T-cell (primary cell): ENCODE measurements around the gene TPPP3. TPM values are rescaled to one million over a fixed set of nuclear protein-coding genes. Genes with fewer than 3 reads are reported as not detected.

Source experiments
- ATAC-seq, 4 experiments: fragments of 200-7000 bp in 3 of 4; fragments of 150-1000 bp in 1 of 4; cut with Tn5 transposase; replicated peaks in 1 of 4; 1 replicate in 3 of 4; 2 replicates in 1 of 4; pipeline ENCODE4 v1.10.0; 2021; ENCODE audit warnings: moderate library complexity in 3 of 4, mild to moderate bottlenecking in 2 of 4, moderate number of reproducible peaks in 1 of 4
- CTCF ChIA-PET, 2 donors: fragments of 300-600 bp; sonication (Branson Sonifier 250); formaldehyde crosslinking; loops; one replicate each; lab custom pipeline; 2022; ENCODE audit warnings: antibody characterized with exemption in 2 of 2; lab: Charles Lee
- POLR2A ChIA-PET, 2 donors: fragments of 300-600 bp; sonication (Branson Sonifier 250); formaldehyde crosslinking; loops; one replicate each; lab custom pipeline; 2022; ENCODE audit warnings: antibody characterized with exemption in 2 of 2; lab: Charles Lee
- DNase-seq, 35 experiments: peaks; one replicate each; pipeline versions ENCODE4 v3.0.0 to v3.0.0-alpha.2; 2013 to 2023
- H3K27ac ChIP-seq: one replicate; pipeline ENCODE4 v1.5.1; 2013; ENCODE audit warnings: low read length
- H3K27me3 ChIP-seq, 2 experiments: replicated peaks in 1 of 2; 1 replicate in 1 of 2; 2 replicates in 1 of 2; pipeline versions ENCODE4 v1.6.1 to v1.7.0; 2013; ENCODE audit warnings: low read length in 1 of 2, mixed read lengths in 1 of 2; ENCODE audit not compliant: control insufficient read depth in 2 of 2, insufficient read depth in 2 of 2; ENCODE audit errors: extremely low read depth in 1 of 2
- H3K36me3 ChIP-seq, 2 donors: 1 replicate in 1 of 2; 2 replicates in 1 of 2; pipeline versions ENCODE4 v1.6.1 to v1.7.0; 2013; ENCODE audit warnings: low read length in 1 of 2; ENCODE audit not compliant: control insufficient read depth in 2 of 2, insufficient read depth in 1 of 2; ENCODE audit errors: extremely low read depth in 1 of 2
- H3K4me1 ChIP-seq, 2 experiments: 1 replicate in 1 of 2; 2 replicates in 1 of 2; pipeline versions ENCODE4 v1.6.1 to v1.7.0; 2013; ENCODE audit warnings: low read length in 2 of 2, mixed read lengths in 1 of 2; ENCODE audit not compliant: insufficient read depth in 2 of 2, control insufficient read depth in 1 of 2; ENCODE audit errors: extremely low read depth in 1 of 2
- H3K4me3 ChIP-seq, 2 donors: 1 replicate in 1 of 2; 2 replicates in 1 of 2; pipeline versions ENCODE4 v1.5.1 to v1.7.0; 2013; ENCODE audit warnings: mild to moderate bottlenecking in 2 of 2, low read length in 1 of 2, moderate library complexity in 1 of 2; ENCODE audit not compliant: control insufficient read depth in 1 of 2; ENCODE audit errors: extremely low read depth in 1 of 2
- H3K9me3 ChIP-seq: 2 replicates; pipeline ENCODE4 v1.7.0; 2013
- H3K27ac Mint-ChIP-seq, 2 donors: one replicate each; pipeline ENCODE4 v1.8.0; 2020 to 2021; ENCODE audit warnings: mild to moderate bottlenecking in 2 of 2, mixed read lengths in 2 of 2
- H3K27me3 Mint-ChIP-seq, 2 donors: one replicate each; pipeline ENCODE4 v1.8.0; 2021 to 2022; ENCODE audit warnings: mixed read lengths in 2 of 2
- H3K36me3 Mint-ChIP-seq: one replicate; pipeline ENCODE4 v1.8.0; 2021; ENCODE audit warnings: mixed read lengths
- H3K4me1 Mint-ChIP-seq, 3 donors: one replicate each; pipeline ENCODE4 v1.8.0; 2020 to 2022; ENCODE audit warnings: mixed read lengths in 3 of 3, mild to moderate bottlenecking in 1 of 3
- H3K4me3 Mint-ChIP-seq, 3 donors: one replicate each; pipeline ENCODE4 v1.8.0; 2020 to 2022; ENCODE audit warnings: mild to moderate bottlenecking in 3 of 3, mixed read lengths in 3 of 3, moderate library complexity in 3 of 3
- H3K9me3 Mint-ChIP-seq, 3 donors: one replicate each; pipeline ENCODE4 v1.8.0; 2020 to 2022; ENCODE audit warnings: mixed read lengths in 3 of 3
- WGBS: methylation state at CpG from one replicate; pipeline ENCODE4 v1.1.5; 2013; ENCODE audit warnings: missing lambda C conversion rate; ENCODE audit not compliant: insufficient coverage; 5-methylcytosine and 5-hydroxymethylcytosine counted together
- total RNA-seq, 35 experiments: library from RNA in 6 of 35; stranded (reverse) in 6 of 35; fragments of 120-200 nt in 1 of 35; gene quantifications; one replicate each; pipeline versions ENCODE4 v1.2.1 to v1.2.4 and lab custom pipeline; 2013 to 2026

Gene TPPP3
- total RNA-seq, 5 donors from 2014 or later (not counting 1 experiment from before 2014, with no cell fraction given) = 0.18 to 0.23 TPM; not detected in 3

- 87% methylated on average over 18 of the region's 18 CpGs for WGBS
- POLR2A ChIA-PET = no interaction called here
- H3K36me3 ChIP-seq = no peaks in the 10 kb centered on the region
- peaks cover 0 to 61% of the 10 kb centered on the region in 2 experiments for H3K27me3 ChIP-seq
- Mint-ChIP-seq H3K4me1 (peaks cover 7 to 8% (median 8%) of the 10 kb centered on the region in 3 donors), H3K27ac (no peak overlapping the region), H3K9me3 (no peaks in the 10 kb centered on the region), H3K4me3 (peak overlapping the region in 1 of 3 donors; percentile 32), H3K27me3 (peaks cover 27 to 43% of the 10 kb centered on the region in 2 donors), H3K36me3 (no peaks in the 10 kb centered on the region)
- no peak for ATAC-seq
- no peaks in the 10 kb centered on the region for H3K9me3 ChIP-seq
- peaks cover 0 to 22% of the 10 kb centered on the region in 2 experiments for H3K4me1 ChIP-seq
- H3K4me3 ChIP-seq = no peak overlapping the region
- DNase-seq = no peak
- CTCF ChIA-PET = interaction anchor here in 1 of 2 donors (0.6 kb wide), 1 partner anchor 124 kb away, joined by 6 read pairs; no protein-coding TSS in a partner anchor
- H3K27ac ChIP-seq = no peak overlapping the region
These were observed 818 bp downstream of the TPPP3 start for GRCh38 chr16:67392301-67393059.

GRCh38 chr16:67391424-67392300 lies 1.6 kb downstream of the TPPP3 start:
- Histone ChIP-seq H3K4me3 (no peak overlapping the region), H3K4me1 (peaks cover 0 to 22% of the 10 kb centered on the region in 2 experiments), H3K27ac (no peak overlapping the region), H3K36me3 (no peaks in the 10 kb centered on the region), H3K9me3 (no peaks in the 10 kb centered on the region), H3K27me3 (peaks cover 0 to 53% of the 10 kb centered on the region in 2 experiments)
- Mint-ChIP-seq H3K9me3 (no peaks in the 10 kb centered on the region), H3K36me3 (no peaks in the 10 kb centered on the region), H3K27me3 (peaks cover 22 to 38% of the 10 kb centered on the region in 2 donors), H3K4me1 (peaks cover 7 to 8% (median 8%) of the 10 kb centered on the region in 3 donors), H3K27ac (no peak overlapping the region), H3K4me3 (peak overlapping the region in 1 of 3 donors; percentile 32)
- 68% methylated on average over 12 of the region's 15 CpGs for WGBS
- ATAC-seq = no peak
- DNase-seq = no peak
- POLR2A ChIA-PET = no interaction called here
- CTCF ChIA-PET = interaction anchor here (0.6 kb wide), 2 partner anchors 89 to 123 kb away, joined by 4 to 6 read pairs; no protein-coding TSS in a partner anchor

- H3K4me3 ChIP-seq = no peak overlapping the region
- Mint-ChIP-seq H3K36me3 (no peaks in the 10 kb centered on the region), H3K4me3 (no peak overlapping the region), H3K9me3 (no peaks in the 10 kb centered on the region), H3K27ac (no peak overlapping the region), H3K27me3 (peaks cover 22 to 37% of the 10 kb centered on the region in 2 donors), H3K4me1 (peaks cover 7 to 8% (median 8%) of the 10 kb centered on the region in 3 donors)
- H3K4me1 ChIP-seq = peaks cover 0 to 22% of the 10 kb centered on the region in 2 experiments
- no peak overlapping the region for H3K27ac ChIP-seq
- CTCF ChIA-PET = interaction anchor here in 1 of 2 donors (0.6 kb wide), 1 partner anchor 89 kb away, joined by 4 read pairs; no protein-coding TSS in a partner anchor
- no peaks in the 10 kb centered on the region for H3K9me3 ChIP-seq
- POLR2A ChIA-PET = no interaction called here
- no peaks in the 10 kb centered on the region for H3K36me3 ChIP-seq
- DNase-seq (no peak), ATAC-seq (no peak)
- 96% methylated on average over 10 of the region's 11 CpGs for WGBS
- H3K27me3 ChIP-seq = peaks cover 0 to 45% of the 10 kb centered on the region in 2 experiments
These were observed 2.4 kb downstream of the TPPP3 start for GRCh38 chr16:67390816-67391423.

GRCh38 chr16:67389911-67390815 lies 3.1 kb downstream of the TPPP3 start:
- ChIA-PET POLR2A (no interaction called here), CTCF (no interaction called here)
- no peaks in the 10 kb centered on the region for H3K36me3 Mint-ChIP-seq
- no peak overlapping the region for H3K4me3 ChIP-seq
- no peaks in the 10 kb centered on the region for H3K9me3 Mint-ChIP-seq
- peak in 1 of 35 experiments; percentile 28 for DNase-seq
- WGBS = 80% methylated on average over 23 of the region's 27 CpGs
- H3K27me3 ChIP-seq = peaks cover 0 to 38% of the 10 kb centered on the region in 2 experiments
- H3K4me3 Mint-ChIP-seq = no peak overlapping the region
- H3K4me1 ChIP-seq = peaks cover 0 to 22% of the 10 kb centered on the region in 2 experiments
- no peak overlapping the region for H3K27ac ChIP-seq
- no peaks in the 10 kb centered on the region for H3K9me3 ChIP-seq
- H3K27ac Mint-ChIP-seq = no peak overlapping the region
- ATAC-seq = no peak
- H3K36me3 ChIP-seq = no peaks in the 10 kb centered on the region
- H3K27me3 Mint-ChIP-seq = peaks cover 14 to 29% of the 10 kb centered on the region in 2 donors
- peaks cover 7 to 8% (median 8%) of the 10 kb centered on the region in 3 donors for H3K4me1 Mint-ChIP-seq

- H3K27me3 Mint-ChIP-seq = peaks cover 5 to 17% of the 10 kb centered on the region in 2 donors
- Histone ChIP-seq H3K4me1 (peaks cover 0 to 9% of the 10 kb centered on the region in 2 experiments), H3K9me3 (no peaks in the 10 kb centered on the region), H3K4me3 (no peak overlapping the region), H3K27me3 (peaks cover 0 to 22% of the 10 kb centered on the region in 2 experiments), H3K36me3 (no peaks in the 10 kb centered on the region), H3K27ac (no peak overlapping the region)
- no peak for DNase-seq
- CTCF ChIA-PET = interaction anchor here in 1 of 2 donors (0.6 kb wide), 1 partner anchor 10 kb away, joined by 7 read pairs; no protein-coding TSS in a partner anchor
- ATAC-seq = no peak
- H3K4me1 Mint-ChIP-seq = peaks cover 0 to 1% (median under 1%) of the 10 kb centered on the region in 3 donors
- H3K4me3 Mint-ChIP-seq = no peak overlapping the region
- POLR2A ChIA-PET = interaction anchor here in 1 of 2 donors (0.6 to 0.7 kb wide), 2 partner anchors 16 to 58 kb away, joined by 3 to 4 read pairs; no protein-coding TSS in a partner anchor
- no peaks in the 10 kb centered on the region for H3K9me3 Mint-ChIP-seq
- H3K27ac Mint-ChIP-seq = no peak overlapping the region
- WGBS = no CpG with 5 or more reads among the region's 2 CpGs
- H3K36me3 Mint-ChIP-seq = no peaks in the 10 kb centered on the region
These were observed 4.7 kb downstream of the TPPP3 start for GRCh38 chr16:67388591-67388990.
